Endometrial microvascular endothelial cells (primary cell): ENCODE results near the gene ACSL5. TPM values are rescaled to one million over a fixed set of nuclear protein-coding genes. Genes with fewer than 3 reads are reported as not detected.

Experiments
- total RNA-seq: library from RNA; depleted of rRNA; stranded (reverse); fragments of >200 nt; gene quantifications from one replicate; pipeline ENCODE4 v1.2.3, GENCODE V29; 2015; ENCODE audit errors: inconsistent ontology term

The ACSL5 gene
- total RNA-seq, 1 donor from 2014 or later: 89.1 TPM

Other genes starting within 250 kb of the ACSL5 start
- 7.4 TPM for gene GPAM, start 190.4 kb upstream of the ACSL5 start, total RNA-seq
- not detected for gene TECTB, start 90.7 kb upstream of the ACSL5 start, total RNA-seq
- gene ZDHHC6, start 72.8 kb downstream of the ACSL5 start, total RNA-seq: 39.9 TPM
- 40.9 TPM for gene VTI1A, start 73.1 kb downstream of the ACSL5 start, total RNA-seq